K562 treated with DMSO at 1 percent for 48 hours (cell line): ENCODE measurements around the gene SYVN1. TPM values are rescaled to one million over a fixed set of nuclear protein-coding genes. Genes with fewer than 3 reads are reported as not detected.

ENCODE experiments used
- total RNA-seq: library from RNA; unstranded; fragments of 300-600 nt; gene quantifications from 2 replicates; pipeline ENCODE4 v1.2.3, GENCODE V29; 2022; ENCODE audit warnings: low replicate concordance; ENCODE audit errors: extremely low read depth

Gene SYVN1
- not detected in 2 replicates for total RNA-seq

DNA sequence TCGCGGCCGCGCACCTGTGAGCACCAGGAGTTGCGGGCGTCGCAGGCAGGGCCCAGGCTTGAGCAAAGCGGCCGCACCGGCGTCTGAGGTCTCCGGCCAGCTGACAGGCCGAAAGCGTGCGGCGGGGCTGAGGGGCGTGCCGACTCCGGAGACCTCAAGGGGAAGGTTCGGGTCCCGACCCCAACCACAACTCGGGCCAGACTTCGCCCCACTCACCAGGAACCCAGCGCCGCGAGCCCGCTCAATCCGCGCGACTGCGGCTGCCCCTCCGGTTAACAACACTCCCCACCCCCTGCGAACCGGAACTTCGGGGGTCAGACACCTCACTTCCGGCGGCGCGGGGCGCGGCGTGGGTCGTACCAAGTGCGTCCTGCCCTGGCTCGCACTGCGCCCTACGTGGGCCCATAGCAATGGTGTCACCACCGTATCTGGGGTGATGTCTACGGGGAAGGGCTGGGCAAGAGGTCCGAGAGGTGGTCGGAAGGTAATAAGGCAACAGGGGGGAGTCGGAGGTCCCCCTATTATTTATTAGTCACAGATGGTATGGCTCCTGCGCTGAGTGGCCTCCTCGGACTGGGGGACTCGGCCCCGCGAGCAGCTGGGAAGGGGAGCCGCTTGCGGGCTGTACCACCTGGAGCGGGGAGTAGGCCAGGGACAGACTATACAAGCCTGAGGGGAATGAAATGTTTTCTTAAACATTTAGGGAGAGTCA lies at the start of gene SYVN1:
TSS of gene SYVN1 (minus strand) at position 280 of the 712 bp plus-strand sequence. CDS start 918 bp downstream, outside the sequence.

DNA sequence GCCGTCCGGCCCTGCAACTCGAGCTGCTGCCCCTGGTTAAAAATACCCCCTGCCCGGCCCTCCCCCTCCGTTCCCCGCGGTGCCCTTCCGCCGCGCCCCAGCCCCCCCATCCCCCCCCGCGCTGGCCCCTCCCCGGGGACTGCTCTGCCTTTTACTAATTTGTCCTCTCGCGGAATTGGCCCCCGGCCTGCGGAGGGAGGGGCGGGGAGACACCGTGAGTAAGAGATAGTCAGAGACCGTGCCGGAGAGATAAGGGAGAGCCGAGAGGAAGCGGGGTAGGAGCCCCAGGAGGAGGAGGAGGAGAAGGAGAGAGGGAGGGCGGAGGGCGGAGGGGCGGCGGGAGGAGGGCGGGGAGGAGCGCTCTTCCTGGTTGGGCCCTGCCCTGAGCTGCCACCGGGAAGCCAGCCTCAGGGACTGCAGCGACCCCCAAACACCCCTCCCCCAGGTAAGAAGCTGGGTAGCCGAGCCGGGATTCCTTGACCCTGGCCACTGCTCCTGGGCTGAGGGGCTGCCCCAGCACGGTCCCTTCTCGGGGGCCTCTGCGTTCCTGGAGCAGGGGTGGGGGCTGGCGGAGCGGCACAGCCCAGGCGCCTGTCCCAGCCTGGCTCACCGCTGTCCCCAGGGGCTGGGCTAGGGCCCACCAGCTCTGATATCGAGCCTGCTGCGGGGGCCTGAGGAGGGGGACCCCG lies 47.4 kb upstream of the SYVN1 start, which contains the start of gene CAPN1:
TSS of gene CAPN1 (plus strand) at position 360 of the 689 bp plus-strand sequence. CDS start 774 bp downstream, outside the sequence.

DNA sequence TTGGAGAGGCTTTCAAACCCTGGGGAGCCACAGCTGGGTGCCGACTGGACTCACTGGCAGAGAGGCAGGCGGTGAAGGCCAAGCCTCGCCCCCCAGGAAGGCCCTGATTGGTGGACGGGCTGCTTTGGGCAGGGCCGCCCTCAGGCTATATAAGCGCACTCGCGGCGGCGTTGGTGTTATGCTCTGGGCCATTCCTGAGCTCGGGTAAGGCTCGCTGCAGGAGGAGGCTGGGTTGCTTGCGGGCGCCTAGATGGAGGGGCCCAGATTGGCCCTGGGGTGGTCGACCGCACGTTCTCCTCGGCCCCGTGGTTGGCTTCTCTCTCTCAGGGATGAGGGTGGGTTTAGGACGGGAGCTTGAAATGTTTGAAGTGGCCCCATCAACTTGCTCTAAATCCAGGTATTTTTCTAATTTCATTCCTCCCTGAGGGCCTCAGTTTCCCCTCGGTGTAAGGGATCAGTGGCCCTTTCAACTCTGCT lies 35.8 kb upstream of the SYVN1 start, which contains the start of gene SPDYC:
TSS of gene SPDYC (plus strand) at position 176 of the 477 bp plus-strand sequence. CDS start 1,125 bp downstream, outside the sequence.

DNA sequence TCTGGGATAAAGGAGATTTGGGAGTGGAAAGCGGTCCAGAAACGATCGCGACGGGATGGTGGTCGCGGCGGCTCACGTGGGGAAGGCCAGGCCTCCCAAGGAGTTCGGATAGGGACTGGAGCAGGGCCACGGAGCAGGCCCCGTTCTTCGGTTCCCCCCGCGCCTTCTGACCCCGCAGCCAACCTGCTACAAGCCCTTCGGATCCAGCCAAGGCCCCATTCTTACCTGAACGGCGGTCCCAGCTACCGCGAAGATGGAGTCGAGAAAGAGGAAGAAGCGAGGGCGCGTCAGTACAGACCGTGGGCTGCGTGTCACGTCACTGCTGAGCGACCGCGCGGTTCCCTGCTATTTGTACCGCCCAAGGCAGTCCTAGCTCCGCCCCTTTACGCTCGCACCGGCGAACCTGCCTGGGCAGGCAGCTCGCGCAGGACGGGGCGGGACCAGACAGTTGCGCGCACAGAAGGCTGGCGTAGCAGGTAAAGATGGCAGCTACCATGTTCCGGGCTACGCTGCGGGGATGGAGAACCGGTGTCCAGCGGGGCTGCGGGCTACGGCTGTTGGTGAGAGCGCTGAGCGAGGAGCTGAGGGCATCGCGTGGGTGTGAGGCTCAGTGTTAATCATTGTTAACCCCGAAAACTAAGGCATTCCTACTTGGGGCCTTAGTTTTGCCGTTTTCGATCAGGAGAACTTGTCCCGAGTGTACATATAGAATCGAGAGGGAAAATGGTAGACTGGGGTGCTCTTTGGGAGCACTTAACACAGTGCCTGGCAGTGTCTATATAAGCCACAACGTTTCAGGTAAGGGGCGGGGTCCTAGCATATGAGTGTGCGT lies 12.2 kb downstream of the SYVN1 start, which contains the start of the genes FAU and MRPL49:
TSS of gene FAU (minus strand) at position 270 of the 832 bp plus-strand sequence. CDS start 321 bp downstream, outside the sequence.
TSS of gene MRPL49 (plus strand) at position 457 of the 832 bp plus-strand sequence. CDS start at position 483, 26 bp downstream.

DNA sequence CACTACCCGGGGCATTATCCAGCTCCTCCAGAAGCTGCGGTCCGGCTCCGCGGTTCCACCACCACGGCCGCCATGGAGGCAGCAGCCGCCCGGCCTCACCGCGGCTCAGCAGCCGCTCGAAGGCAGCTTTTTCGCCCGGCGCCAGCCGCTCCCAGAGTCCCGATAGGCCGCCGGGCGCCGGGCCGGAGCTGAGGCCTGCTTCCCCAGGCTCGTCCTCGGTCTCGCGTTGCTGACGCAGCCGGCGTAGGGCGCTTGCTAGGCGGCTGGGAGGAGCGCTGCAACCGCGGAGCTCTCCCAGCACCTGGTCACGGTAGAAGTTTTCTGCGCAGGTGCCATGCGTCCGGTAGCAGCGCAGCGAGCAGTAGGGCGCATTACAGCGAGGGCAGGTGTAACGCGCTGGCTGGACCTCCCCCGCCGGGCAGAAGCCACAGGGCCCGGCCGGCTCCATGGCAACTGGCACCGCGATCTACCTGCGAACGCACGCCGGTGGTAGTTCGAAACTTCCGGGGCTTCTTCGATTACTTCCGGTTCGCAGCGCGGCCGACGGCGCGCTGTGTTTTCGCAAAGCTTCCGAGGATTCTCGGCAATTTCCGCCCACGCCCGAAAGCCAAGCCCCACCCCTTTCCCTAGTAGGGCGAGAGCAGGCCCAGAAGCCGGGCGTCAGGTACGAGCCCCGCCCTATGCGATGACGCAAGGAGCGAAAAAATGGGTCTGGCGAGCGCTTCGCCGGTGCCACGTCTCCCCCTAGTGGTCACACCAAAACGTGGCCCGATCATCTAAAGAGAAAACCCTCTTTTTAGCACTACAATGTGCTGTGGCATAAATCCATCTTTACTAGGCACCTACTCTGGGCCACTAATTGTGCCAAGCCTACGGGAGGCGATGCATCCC lies 16.9 kb downstream of the SYVN1 start, which contains the start of gene ZNHIT2:
TSS of gene ZNHIT2 (minus strand) at position 496 of the 891 bp plus-strand sequence. CDS start at position 448, 48 bp downstream.

DNA sequence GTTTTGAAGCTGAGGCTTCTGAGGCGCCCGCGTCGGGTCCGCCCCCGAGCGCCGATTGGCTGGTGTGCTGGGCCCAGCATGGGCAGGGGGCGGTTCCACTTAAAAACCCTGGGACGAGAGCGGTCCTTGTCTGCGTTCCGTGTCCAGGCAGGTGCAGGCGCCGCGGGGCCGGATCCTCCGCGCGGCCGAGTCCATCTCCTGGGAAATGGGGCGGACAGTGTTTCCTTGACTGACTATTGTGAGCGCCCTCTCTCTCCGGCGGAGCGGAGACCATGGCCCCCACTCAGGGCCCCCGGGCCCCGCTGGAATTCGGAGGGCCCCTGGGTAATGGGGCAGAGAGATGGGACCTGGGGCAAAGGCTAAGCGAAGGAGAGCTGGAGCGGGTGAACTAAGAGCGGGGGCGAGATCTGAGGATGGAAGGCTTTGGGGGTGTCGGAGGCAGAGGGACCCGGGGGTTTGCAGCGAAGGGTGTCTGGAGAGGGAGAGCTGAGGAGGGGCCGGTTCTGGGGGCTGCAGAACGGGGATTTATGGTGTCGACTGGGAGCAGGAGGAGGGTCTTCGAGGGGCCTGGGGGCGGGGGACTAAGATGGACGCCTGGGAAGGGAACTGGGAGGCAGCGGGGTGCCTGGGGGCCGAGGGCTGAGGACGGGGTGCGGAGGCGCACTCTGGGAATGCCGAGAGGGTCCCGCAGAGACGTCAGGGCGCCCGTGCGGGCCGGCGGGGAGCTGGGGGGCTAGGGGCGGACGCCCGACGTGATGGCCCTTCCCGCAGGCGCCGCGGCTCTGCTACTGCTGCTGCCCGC lies 22.4 kb downstream of the SYVN1 start, which contains the start of gene TM7SF2:
TSS of gene TM7SF2 (plus strand) at position 129 of the 802 bp plus-strand sequence. CDS start at position 273, 144 bp downstream.

DNA sequence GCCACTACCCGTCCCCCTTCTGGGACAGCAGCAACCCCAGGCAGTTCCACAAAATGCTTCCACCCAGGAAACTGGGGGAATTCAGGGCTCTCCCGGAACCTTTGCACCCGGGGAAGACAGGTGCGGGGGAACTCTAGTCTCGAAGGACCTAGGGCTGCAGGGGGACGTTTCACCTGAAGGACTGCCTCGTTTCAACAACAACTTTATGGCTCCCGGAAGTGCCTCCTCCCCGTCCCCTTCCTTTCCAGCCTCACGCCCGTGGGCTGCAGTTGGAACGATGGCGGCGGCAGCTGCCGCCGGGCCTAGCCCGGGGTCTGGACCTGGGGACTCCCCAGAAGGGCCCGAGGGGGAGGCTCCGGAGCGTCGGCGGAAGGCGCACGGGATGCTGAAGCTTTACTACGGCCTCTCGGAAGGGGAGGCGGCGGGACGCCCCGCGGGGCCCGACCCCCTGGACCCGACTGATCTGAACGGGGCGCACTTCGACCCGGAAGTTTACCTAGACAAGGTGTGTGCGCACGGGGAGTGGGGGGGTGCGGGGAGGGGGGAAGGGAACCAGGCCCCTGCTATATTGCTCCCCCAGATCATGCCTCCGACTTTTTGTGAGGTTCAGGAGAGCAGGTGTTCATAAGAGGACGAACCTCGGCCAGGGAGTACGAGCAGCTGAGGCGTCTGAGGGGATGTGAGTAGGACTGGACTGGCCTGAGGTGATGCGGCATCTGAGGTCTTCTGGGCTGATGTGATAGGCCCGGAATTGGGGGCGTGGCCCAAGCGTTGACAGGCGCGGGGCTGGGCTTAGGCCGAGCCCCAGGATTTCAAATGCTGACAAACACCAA lies 38.1 kb downstream of the SYVN1 start, which contains the start of gene VPS51:
TSS of gene VPS51 (plus strand) at position 241 of the 833 bp plus-strand sequence. CDS start at position 278, 37 bp downstream.

DNA sequence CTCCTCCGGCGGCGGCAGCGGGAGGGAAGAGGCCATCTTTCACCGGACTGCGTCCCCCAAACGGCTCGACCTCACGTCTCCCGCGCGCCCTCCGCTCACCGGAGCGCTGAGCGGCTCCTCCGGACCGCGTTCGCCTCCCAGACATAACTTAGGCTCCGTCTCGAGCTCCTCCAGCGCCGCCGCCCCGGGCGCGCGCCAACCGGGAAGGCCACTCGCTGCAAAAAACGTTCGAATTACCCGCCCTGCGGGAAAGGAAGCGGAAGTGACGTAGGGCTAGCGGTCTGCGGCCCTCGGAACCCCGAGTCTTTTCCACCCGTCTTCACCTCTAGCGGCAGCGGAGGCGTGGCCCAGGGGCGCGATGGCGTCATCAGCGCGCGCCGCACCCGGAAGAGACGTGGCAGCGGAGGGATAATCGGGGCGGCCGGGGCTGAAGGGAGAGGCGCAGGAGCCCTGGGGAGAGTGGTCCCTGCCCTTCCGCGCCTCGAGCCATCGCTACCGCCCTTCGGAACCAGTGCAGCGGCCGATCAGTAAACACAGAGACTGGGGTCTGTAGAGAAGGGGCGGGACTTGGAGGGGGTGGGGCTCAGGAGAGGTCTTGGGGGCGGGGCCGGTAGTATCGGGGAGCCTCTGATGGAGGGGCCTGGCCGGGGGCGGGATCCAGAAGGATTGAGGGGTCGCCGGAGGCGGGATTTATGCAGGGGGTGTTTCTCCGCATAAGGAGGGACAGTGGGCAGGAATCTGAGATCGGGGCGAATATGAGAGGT lies 50.3 kb downstream of the SYVN1 start, which contains the start of the genes CDCA5 and ZFPL1:
TSS of gene CDCA5 (minus strand) at position 207 of the 764 bp plus-strand sequence. CDS start at position 145, 62 bp downstream.
TSS of gene ZFPL1 (plus strand) at position 389 of the 764 bp plus-strand sequence. CDS start 477 bp downstream, outside the sequence.

Other genes starting within 250 kb of the SYVN1 start
- not detected in 2 replicates for gene ATG2A, start 217.3 kb downstream of the SYVN1 start, total RNA-seq
- not detected in 2 replicates for gene PPP2R5B, start 209.8 kb downstream of the SYVN1 start, total RNA-seq
- gene GPHA2, start 198.6 kb downstream of the SYVN1 start, total RNA-seq = not detected in 2 replicates
- gene MAJIN, start 162.4 kb downstream of the SYVN1 start, total RNA-seq = not detected in 2 replicates
- not detected in 2 replicates for gene BATF2, start 137.5 kb downstream of the SYVN1 start, total RNA-seq
- not detected in 2 replicates for gene ARL2, start 120.4 kb downstream of the SYVN1 start, total RNA-seq
- gene SNX15, start 107.1 kb downstream of the SYVN1 start, total RNA-seq = not detected in 2 replicates
- gene SAC3D1, start 93.3 kb downstream of the SYVN1 start, total RNA-seq = not detected in 2 replicates
- not detected in 2 replicates for gene NAALADL1, start 76.0 kb downstream of the SYVN1 start, total RNA-seq
- not detected in 2 replicates for gene CDCA5, start 50.5 kb downstream of the SYVN1 start, total RNA-seq
- not detected in 2 replicates for gene ZFPL1, start 50.3 kb downstream of the SYVN1 start, total RNA-seq
- not detected in 2 replicates for gene VPS51, start 38.3 kb downstream of the SYVN1 start, total RNA-seq
- not detected in 2 replicates for gene TM7SF2, start 22.6 kb downstream of the SYVN1 start, total RNA-seq
- not detected in 2 replicates for gene ZNHIT2, start 16.8 kb downstream of the SYVN1 start, total RNA-seq
- gene FAU, start 12.4 kb downstream of the SYVN1 start, total RNA-seq = not detected in 2 replicates
- not detected in 2 replicates for gene MRPL49, start 12.2 kb downstream of the SYVN1 start, total RNA-seq
- not detected in 2 replicates for gene SPDYC, start 35.7 kb upstream of the SYVN1 start, total RNA-seq
- not detected in 2 replicates for gene CAPN1, start 47.4 kb upstream of the SYVN1 start, total RNA-seq
- gene POLA2, start 127.4 kb upstream of the SYVN1 start, total RNA-seq = not detected in 2 replicates
- not detected in 2 replicates for gene CDC42EP2, start 180.3 kb upstream of the SYVN1 start, total RNA-seq
- 1,832 TPM in 1 of 2 replicates, not detected in the other for gene DPF2, start 199.3 kb upstream of the SYVN1 start, total RNA-seq
- not detected in 2 replicates for gene TIGD3, start 220.2 kb upstream of the SYVN1 start, total RNA-seq
- gene SLC25A45, start 248.1 kb upstream of the SYVN1 start, total RNA-seq = not detected in 2 replicates